A549 (cell line): ENCODE results near the gene HSPB9. TPM values are rescaled to one million over a fixed set of nuclear protein-coding genes. Genes with fewer than 3 reads are reported as not detected.
"Not testable (repeated sequence)": the region's sequence is repeated elsewhere in the genome, so short reads cannot be mapped to it uniquely, and the experiment has no call there.

Experiments
- ATAC-seq, 2 experiments: fragments of 200-7000 bp in 1 of 2; fragments of >200 bp in 1 of 2; cut with Nextera tagmentation in 1 of 2; cut with Tn5 transposase in 1 of 2; 3 replicates each; pipeline versions ENCODE4 v1.8.0 to v1.9.1; 2018 to 2020; ENCODE audit warnings: mild to moderate bottlenecking in 1 of 2, moderate library complexity in 1 of 2
- CTCF ChIA-PET: fragments of 300-600 bp; sonication (Branson Sonifier 250); formaldehyde crosslinking; extraction: SDS; loops from one replicate; lab custom pipeline; 2021; ENCODE audit warnings: antibody characterized with exemption, inconsistent platforms; lab: Yijun Ruan, JAX
- POLR2A ChIA-PET: fragments of 350-600 bp; formaldehyde crosslinking; extraction: SDS; loops from one replicate; lab custom pipeline; 2021; ENCODE audit warnings: antibody characterized with exemption, inconsistent platforms; lab: Yijun Ruan, JAX
- DNase-seq, 2 experiments: peaks; one replicate each; pipeline versions ENCODE4 v3.0.0 to v3.0.0-alpha.2; 2011 to 2016; ENCODE audit warnings: low read depth in 1 of 2, low spot score in 1 of 2
- FAIRE-seq: peaks from 2 replicates; lab custom pipeline; 2011; peaks lifted over from hg19 to GRCh38; lab: Jason Lieb, UNC
- H3K27ac ChIP-seq, 2 experiments: fragments of >200 bp; sonication (Bioruptor Twin); formaldehyde crosslinking; 3 replicates each; pipeline ENCODE4 v1.5.1; 2016 to 2017
- H3K4me1 ChIP-seq: fragments of >200 bp; sonication (Bioruptor Twin); formaldehyde crosslinking; 3 replicates; pipeline ENCODE4 v1.6.1; 2016
- H3K4me2 ChIP-seq: fragments of >200 bp; sonication (Bioruptor Twin); formaldehyde crosslinking; 3 replicates; pipeline ENCODE4 v1.6.1; 2016
- H3K4me3 ChIP-seq: fragments of >200 bp; sonication (Bioruptor Twin); formaldehyde crosslinking; 3 replicates; pipeline ENCODE4 v1.5.1; 2016
- H3K9me3 ChIP-seq: fragments of >200 bp; sonication (Bioruptor Twin); formaldehyde crosslinking; 3 replicates; pipeline ENCODE4 v1.6.1; 2016
- CBX2 ChIP-seq: fragments of 200-600 bp; sonication (generic); IDR thresholded peaks from 2 replicates; pipeline ENCODE4 v1.6.1; 2016; ENCODE audit warnings: low read depth, mild to moderate bottlenecking, borderline replicate concordance
- CBX8 ChIP-seq: fragments of 200-600 bp; sonication (generic); IDR thresholded peaks from 2 replicates; pipeline ENCODE4 v1.6.1; 2016
- CEBPB ChIP-seq, 2 experiments: fragments of >200 bp in 1 of 2; sonication (Bioruptor Twin) in 1 of 2; formaldehyde crosslinking in 1 of 2; IDR thresholded peaks; 2 replicates each; pipeline ENCODE4 v1.6.1; 2012 to 2016
- ESRRA ChIP-seq: fragments of 150-350 bp; IDR thresholded peaks from 2 replicates; pipeline ENCODE4 v1.6.1; 2014; ENCODE audit warnings: mild to moderate bottlenecking, low read length, borderline replicate concordance
- FOSL2 ChIP-seq, 2 experiments: fragments of 450-650 bp in 1 of 2; fragments of >200 bp in 1 of 2; sonication (Bioruptor Twin) in 1 of 2; formaldehyde crosslinking; IDR thresholded peaks; 2 replicates each; pipeline versions ENCODE4 v1.5.0 to v1.6.1; 2016 to 2020; ENCODE audit warnings: mild to moderate bottlenecking in 1 of 2, moderate library complexity in 1 of 2
- MAFK ChIP-seq: fragments of 450-650 bp; IDR thresholded peaks from 2 replicates; pipeline ENCODE4 v1.6.1; 2014; ENCODE audit not compliant: partially characterized antibody
- MYC ChIP-seq: IDR thresholded peaks from 2 replicates; pipeline ENCODE4 v1.6.1; 2012; ENCODE audit warnings: mild to moderate bottlenecking, inconsistent platforms, low read length, improper control_type of control experiment, borderline replicate concordance
- NPAS2 ChIP-seq: fragments of 250-450 bp; sonication (Bioruptor Pico); IDR thresholded peaks from 2 replicates; pipeline ENCODE4 v1.8.0; 2022; ENCODE audit warnings: mild to moderate bottlenecking, moderate library complexity, borderline replicate concordance
- NR3C1 ChIP-seq: fragments of >200 bp; sonication (Bioruptor Twin); formaldehyde crosslinking; IDR thresholded peaks from 3 replicates; pipeline ENCODE4 v1.6.1; 2017
- RNF2 ChIP-seq: fragments of 200-600 bp; sonication (generic); IDR thresholded peaks from 2 replicates; pipeline ENCODE4 v1.6.1; 2016; ENCODE audit warnings: low read depth, mild to moderate bottlenecking, antibody characterized with exemption, moderate library complexity, borderline replicate concordance
- SREBF2 ChIP-seq: fragments of 450-650 bp; IDR thresholded peaks from 2 replicates; pipeline ENCODE4 v1.6.1; 2014; ENCODE audit warnings: mild to moderate bottlenecking, moderate library complexity
- TP53 ChIP-seq: fragments of 250-450 bp; sonication (Bioruptor Pico); IDR thresholded peaks from 2 replicates; pipeline ENCODE4 v1.5.0; 2021; ENCODE audit warnings: mild to moderate bottlenecking, moderate library complexity
- WGBS: methylation state at CpG from one replicate; pipeline ENCODE4 v1.1.6; 2017; ENCODE audit errors: missing lambda C conversion rate; 5-methylcytosine and 5-hydroxymethylcytosine counted together
- polyA plus RNA-seq, 4 experiments: library from polyadenylated mRNA; depleted of rRNA in 3 of 4; stranded (reverse); fragments of >200 nt; fragmentation: RNase III in 1 of 4; extraction: RNeasy Plus Mini Kit Qiagen cat#74134 plus additional on column Dnase treatment in 1 of 4; gene quantifications; 2 replicates in 3 of 4; 3 replicates in 1 of 4; pipeline ENCODE4 v1.2.3, GENCODE V29; 2011 to 2017
- TF ChIP-seq, protein P1 (sequence below): fragments of 250-450 bp; sonication (Bioruptor Pico); IDR thresholded peaks from 2 replicates; pipeline ENCODE4 v1.5.0; 2021; ENCODE audit warnings: mild to moderate bottlenecking, moderate library complexity, borderline replicate concordance
- TF ChIP-seq, protein P2 (sequence below): IDR thresholded peaks from 2 replicates; pipeline ENCODE4 v1.6.1; 2012
- TF ChIP-seq, protein P3 (sequence below): fragments of 450-650 bp; IDR thresholded peaks from 2 replicates; pipeline ENCODE4 v1.6.1; 2014; ENCODE audit warnings: antibody characterized with exemption
- TF ChIP-seq, protein P4 (sequence below): fragments of >200 bp; sonication (Bioruptor Twin); formaldehyde crosslinking; IDR thresholded peaks from 2 replicates; pipeline ENCODE4 v1.6.1; 2016

Gene HSPB9
- polyA plus RNA-seq, 2 of the 4 experiments (the other 2 are of a cell fraction), result 0.04 TPM; not detected in 1

DNA sequence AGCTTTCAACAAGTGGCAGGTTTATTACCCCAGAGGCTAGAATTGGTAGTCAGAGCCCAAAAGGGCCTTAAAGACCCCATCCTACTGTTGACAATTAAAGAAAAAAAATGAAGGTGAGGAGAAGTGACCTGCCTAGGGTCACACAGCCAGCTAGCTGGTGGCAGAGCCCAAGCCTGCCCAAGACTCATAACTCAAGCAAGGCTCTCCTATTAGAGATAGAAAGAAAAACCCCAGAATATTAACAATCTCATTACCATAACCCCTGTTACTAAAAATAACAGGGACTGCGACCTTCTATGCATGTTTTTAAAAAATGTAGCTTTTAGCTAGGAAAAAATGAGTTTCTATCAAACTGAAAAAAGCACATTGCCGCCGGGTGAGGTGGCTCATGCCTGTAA is 14.0 kb downstream of the HSPB9 start:
- Histone ChIP-seq H3K4me1 (peaks cover 37% of the 10 kb centered on the region), H3K9me3 (no peaks in the 10 kb centered on the region), H3K27ac (peak overlapping the region in 1 of 2 experiments; percentile 68; a peak in 2 of 6 replicates), H3K4me2 (peak overlapping the region; percentile 36; the same call in 2 of the 3 replicates), H3K4me3 (no peak overlapping the region)
- ChIA-PET CTCF (interaction anchor here (0.6 to 4.2 kb wide), 10 partner anchors 9 to 630 kb away, joined by 3 to 15 read pairs (median 4); partner anchors contain the start of genes KAT2A, KCNH4 and NKIRAS2), POLR2A (interaction anchor here (0.6 kb wide), 2 partner anchors 16 to 51 kb away, joined by 4 to 5 read pairs; no protein-coding TSS in a partner anchor)
- DNase-seq (no peak), ATAC-seq (no peak), FAIRE-seq (no peak)
- 91% methylated on average over 3 of the region's 3 CpGs for WGBS
- TF ChIP-seq, protein P1, sequence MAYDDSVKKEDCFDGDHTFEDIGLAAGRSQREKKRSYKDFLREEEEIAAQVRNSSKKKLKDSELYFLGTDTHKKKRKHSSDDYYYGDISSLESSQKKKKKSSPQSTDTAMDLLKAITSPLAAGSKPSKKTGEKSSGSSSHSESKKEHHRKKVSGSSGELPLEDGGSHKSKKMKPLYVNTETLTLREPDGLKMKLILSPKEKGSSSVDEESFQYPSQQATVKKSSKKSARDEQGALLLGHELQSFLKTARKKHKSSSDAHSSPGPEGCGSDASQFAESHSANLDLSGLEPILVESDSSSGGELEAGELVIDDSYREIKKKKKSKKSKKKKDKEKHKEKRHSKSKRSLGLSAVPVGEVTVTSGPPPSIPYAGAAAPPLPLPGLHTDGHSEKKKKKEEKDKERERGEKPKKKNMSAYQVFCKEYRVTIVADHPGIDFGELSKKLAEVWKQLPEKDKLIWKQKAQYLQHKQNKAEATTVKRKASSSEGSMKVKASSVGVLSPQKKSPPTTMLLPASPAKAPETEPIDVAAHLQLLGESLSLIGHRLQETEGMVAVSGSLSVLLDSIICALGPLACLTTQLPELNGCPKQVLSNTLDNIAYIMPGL (CRISPR knock-in tag), result no peak

DNA sequence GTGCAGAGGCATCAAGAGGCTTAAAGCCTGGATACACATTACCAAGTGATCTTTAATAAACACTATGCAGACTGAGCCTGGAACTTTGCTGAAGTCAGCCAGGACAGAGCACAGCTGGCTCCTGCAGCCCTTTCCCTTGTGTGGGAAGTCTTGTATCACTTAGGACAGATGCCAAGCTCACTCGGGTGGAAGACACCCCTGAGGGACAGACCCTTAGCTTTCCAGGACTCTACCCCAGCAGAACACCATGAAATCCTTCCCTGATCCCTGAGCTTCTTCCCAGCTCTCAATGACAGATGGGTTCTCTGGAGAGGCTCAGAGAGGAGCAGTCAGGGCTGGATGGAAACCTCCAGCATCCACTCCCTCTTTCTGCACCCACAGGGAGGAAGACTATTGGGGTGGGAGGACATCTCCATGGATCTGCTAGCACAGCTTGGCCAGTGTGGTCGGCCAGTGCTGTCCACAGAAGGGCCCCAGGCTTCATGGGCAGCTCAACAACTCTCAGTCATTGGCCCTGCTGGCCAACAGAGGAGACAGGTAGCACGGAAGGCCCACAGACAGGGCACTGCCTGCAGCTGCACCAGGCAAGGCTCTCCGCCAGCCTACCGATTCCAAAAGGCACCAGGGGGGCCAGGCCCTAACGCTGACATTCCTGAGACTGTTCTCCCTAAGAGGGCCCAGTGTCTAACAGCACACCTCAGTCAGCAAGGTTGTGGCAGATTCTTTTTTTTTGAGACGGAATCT is 16.3 kb downstream of the HSPB9 start:
- WGBS, result 82% methylated on average over 7 of the region's 7 CpGs

DNA sequence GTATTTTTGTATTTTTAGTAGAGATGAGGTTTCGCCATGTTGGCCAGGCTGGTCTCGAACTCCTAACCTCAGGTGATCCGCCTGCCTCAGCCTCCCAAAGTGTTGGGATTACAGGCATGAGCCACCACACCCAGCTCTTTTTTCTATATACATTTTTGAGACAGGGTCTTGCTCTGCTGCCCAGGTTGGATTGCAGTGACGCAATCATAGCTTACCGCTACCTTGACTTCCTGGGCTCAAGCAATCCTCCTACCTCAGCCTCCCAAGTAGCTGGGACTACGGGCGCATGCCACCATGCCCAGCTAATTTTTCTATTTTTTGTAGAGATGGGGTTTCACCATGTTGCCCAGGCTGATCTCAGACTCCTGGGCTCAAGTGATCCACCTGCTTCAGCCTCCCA is 18.1 kb downstream of the HSPB9 start:
- TF ChIP-seq CEBPB (IDR thresholded peaks at IDR 0.05), result peak in 1 of 2 experiments; percentile 44; a peak in 3 of 4 replicates
- CTCF ChIA-PET, result interaction anchor here (0.6 to 1.5 kb wide), 3 partner anchors 10 to 89 kb away, joined by 3 read pairs; no protein-coding TSS in a partner anchor
- DNase-seq, POLR2A ChIA-PET, H3K4me2 ChIP-seq, H3K27ac ChIP-seq, H3K4me3 ChIP-seq, FAIRE-seq, H3K9me3 ChIP-seq, ATAC-seq: not testable (repeated sequence)
- peaks cover 25% of the 10 kb centered on the region for H3K4me1 ChIP-seq
- 94% methylated on average over 7 of the region's 7 CpGs for WGBS

More for the DNA sequence above, 16.3 kb downstream of the HSPB9 start:
- DNase-seq (no peak), FAIRE-seq (no peak), ATAC-seq (peak; percentile 8 to 21; a peak in 2 of 6 replicates)
- Histone ChIP-seq H3K4me1 (peaks cover 42% of the 10 kb centered on the region), H3K27ac (no peak overlapping the region), H3K4me2 (no peak overlapping the region), H3K4me3 (no peak overlapping the region), H3K9me3 (no peaks in the 10 kb centered on the region)
- POLR2A ChIA-PET, result no interaction called here
- CTCF ChIA-PET, result interaction anchor here (0.6 to 2.4 kb wide), 10 partner anchors 14 to 176 kb away, joined by 3 to 7 read pairs (median 3); partner anchors contain the start of gene KAT2A
- TF ChIP-seq SREBF2 (no peak), TP53 (CRISPR knock-in tag) (no peak), RNF2 (no peak), NPAS2 (CRISPR knock-in tag) (no peak), FOSL2 (IDR thresholded peaks at IDR 0.05) (no peak), FOSL2 (CRISPR knock-in tag; IDR thresholded peaks at IDR 0.05) (no peak), NR3C1 (no peak)
- TF ChIP-seq, protein P2, sequence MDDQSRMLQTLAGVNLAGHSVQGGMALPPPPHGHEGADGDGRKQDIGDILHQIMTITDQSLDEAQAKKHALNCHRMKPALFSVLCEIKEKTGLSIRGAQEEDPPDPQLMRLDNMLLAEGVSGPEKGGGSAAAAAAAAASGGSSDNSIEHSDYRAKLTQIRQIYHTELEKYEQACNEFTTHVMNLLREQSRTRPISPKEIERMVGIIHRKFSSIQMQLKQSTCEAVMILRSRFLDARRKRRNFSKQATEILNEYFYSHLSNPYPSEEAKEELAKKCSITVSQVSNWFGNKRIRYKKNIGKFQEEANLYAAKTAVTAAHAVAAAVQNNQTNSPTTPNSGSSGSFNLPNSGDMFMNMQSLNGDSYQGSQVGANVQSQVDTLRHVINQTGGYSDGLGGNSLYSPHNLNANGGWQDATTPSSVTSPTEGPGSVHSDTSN, result no peak
- TF ChIP-seq, protein P3, sequence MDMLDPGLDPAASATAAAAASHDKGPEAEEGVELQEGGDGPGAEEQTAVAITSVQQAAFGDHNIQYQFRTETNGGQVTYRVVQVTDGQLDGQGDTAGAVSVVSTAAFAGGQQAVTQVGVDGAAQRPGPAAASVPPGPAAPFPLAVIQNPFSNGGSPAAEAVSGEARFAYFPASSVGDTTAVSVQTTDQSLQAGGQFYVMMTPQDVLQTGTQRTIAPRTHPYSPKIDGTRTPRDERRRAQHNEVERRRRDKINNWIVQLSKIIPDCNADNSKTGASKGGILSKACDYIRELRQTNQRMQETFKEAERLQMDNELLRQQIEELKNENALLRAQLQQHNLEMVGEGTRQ, result no peak

DNA sequence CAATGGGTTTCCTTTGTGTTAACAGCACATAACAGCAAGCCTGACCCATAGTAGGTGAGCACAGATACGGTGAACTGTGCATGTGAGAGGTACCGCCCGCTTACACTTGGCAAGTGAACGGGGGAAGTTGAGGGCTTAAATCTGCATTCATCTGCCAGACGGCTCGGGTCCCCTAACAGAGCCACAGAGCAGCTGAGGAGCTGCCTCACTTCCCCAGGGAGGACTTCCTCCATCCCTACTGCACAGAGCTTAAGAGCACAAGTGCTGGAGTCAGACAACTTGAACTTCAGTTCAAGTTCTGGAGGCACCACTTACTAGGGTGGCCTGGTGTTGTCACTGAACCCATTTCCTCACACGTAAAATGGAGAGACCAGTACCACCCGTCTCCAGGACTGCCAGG is 18.8 kb downstream of the HSPB9 start:
- H3K4me2 ChIP-seq, result no peak overlapping the region
- WGBS, result 95% methylated on average over 8 of the region's 8 CpGs

More for the DNA sequence above, 18.8 kb downstream of the HSPB9 start:
- ChIA-PET POLR2A (no interaction called here), CTCF (interaction anchor here (1.7 to 3.8 kb wide), 2 partner anchors 12 to 23 kb away, joined by 6 to 8 read pairs; no protein-coding TSS in a partner anchor)
- TF ChIP-seq, protein P4, sequence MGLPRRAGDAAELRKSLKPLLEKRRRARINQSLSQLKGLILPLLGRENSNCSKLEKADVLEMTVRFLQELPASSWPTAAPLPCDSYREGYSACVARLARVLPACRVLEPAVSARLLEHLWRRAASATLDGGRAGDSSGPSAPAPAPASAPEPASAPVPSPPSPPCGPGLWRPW, result no peak
- TF ChIP-seq NR3C1, result no peak
- no peak for TF ChIP-seq CBX8
- TF ChIP-seq TP53 (CRISPR knock-in tag), result no peak
- no peak for TF ChIP-seq ESRRA
- no peak for TF ChIP-seq RNF2
- no peak for TF ChIP-seq CBX2
- TF ChIP-seq CEBPB (IDR thresholded peaks at IDR 0.05), result no peak
- no peak for TF ChIP-seq MAFK
- no peak for TF ChIP-seq MYC
- Histone ChIP-seq H3K4me1 (peaks cover 18% of the 10 kb centered on the region), H3K4me3 (no peak overlapping the region), H3K9me3 (no peaks in the 10 kb centered on the region), H3K27ac (no peak overlapping the region)
- FAIRE-seq (no peak), DNase-seq (no peak), ATAC-seq (no peak)
